GM21423 (cell line): ENCODE results near the gene AKAP3.

ENCODE experiments used
- ATAC-seq: cut with Tn5 transposase; IDR thresholded peaks from one replicate; pipeline ENCODE4 v1.9.1; 2021; ENCODE audit warnings: mild to moderate bottlenecking, moderate library complexity; ENCODE audit not compliant: unreplicated experiment

AKAP3 gene

GRCh38 chr12:4648501-4649357 lies at the start of gene AKAP3, which contains the start of gene NDUFA9:
TSS of gene AKAP3 (minus strand) at chr12:4649051. CDS start at chr12:4638196, 10,855 bp downstream.
TSS of gene NDUFA9 (plus strand) at chr12:4649114. CDS start at chr12:4649127, 13 bp downstream.
- peak; percentile 75 for ATAC-seq

GRCh38 chr12:4690760-4691159 lies 41.9 kb upstream of the AKAP3 start:
- ATAC-seq, result no peak

GRCh38 chr12:4685317-4685716 lies 36.5 kb upstream of the AKAP3 start:
- ATAC-seq, result no peak

GRCh38 chr12:4681732-4682131 lies 32.9 kb upstream of the AKAP3 start:
- no peak for ATAC-seq

- ATAC-seq, result no peak
Observed at GRCh38 chr12:4679711-4680110, 30.9 kb upstream of the AKAP3 start.

GRCh38 chr12:4665236-4665635 lies 16.4 kb upstream of the AKAP3 start:
- ATAC-seq, result no peak

DNA sequence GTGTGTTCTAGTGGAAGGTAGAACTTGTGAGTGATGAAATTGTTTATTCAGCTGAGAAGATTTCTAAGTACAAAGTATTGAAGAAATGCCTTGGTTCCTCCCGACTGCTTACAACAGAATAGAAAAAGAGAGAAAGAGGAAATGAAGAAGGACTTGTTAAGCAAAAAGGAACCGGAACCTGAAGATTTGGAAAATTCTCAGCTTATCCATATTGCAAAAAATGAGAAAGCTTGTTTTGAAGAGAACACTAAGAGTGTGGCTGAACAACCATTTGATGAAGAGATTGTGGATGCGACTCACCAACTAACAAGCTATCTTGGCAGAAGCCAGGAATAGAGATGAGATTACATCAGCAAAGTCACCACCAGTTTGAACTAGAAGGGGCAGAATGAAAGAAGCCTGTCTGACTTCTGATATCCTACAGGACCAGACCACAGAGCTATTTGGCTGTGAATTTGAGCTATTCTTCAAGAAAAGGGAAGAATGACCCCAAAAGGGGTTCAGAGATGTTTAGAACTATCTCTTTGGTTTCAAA lies 15.2 kb upstream of the AKAP3 start:
- ATAC-seq, result no peak

- no peak for ATAC-seq
Observed at GRCh38 chr12:4653691-4654090, 4.8 kb upstream of the AKAP3 start.

GRCh38 chr12:4653257-4653656 lies 4.4 kb upstream of the AKAP3 start:
- no peak for ATAC-seq

- no peak for ATAC-seq
Observed at GRCh38 chr12:4649358-4649661, 459 bp upstream of the AKAP3 start.

DNA sequence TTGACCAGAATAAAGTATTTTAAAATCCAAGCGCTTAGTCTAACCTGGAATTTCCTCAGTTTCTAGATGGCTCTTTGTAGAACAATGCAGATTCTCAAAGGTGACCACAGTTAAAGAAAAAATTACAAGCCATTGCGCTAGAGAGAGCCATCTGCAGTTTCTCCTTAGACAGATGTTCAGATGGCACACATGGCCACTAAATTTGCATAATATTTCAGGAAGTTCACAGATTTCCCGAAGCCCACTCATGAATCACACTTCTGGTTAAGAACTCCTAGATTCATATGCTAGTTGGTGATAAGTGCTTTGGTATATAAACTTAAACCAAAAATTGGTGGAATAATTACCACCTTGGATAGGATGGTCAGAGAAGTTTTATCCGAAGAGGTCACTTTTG lies 749 bp downstream of the AKAP3 start:
- no peak for ATAC-seq

DNA sequence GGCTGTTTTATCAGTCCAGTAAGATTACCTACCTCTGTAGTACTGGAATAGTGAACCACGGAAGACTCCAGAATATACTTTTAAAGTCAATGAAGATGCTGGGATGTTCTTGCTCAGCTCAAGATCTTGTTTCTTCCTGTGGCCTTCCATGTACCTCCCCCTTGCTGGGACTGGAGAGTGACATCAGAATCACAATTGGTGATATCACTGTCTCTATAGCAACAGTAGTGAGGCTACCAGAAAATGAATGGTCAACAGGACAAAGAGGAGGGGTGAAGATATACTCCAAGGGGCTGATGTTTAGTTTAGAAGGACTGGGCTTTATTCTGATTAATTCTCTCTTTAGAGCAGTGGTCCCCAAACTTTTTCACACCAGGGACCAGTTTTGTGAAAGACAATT lies 3.8 kb downstream of the AKAP3 start:
- no peak for ATAC-seq

- ATAC-seq, result no peak
Observed at GRCh38 chr12:4643747-4644146, 5.1 kb downstream of the AKAP3 start.

DNA sequence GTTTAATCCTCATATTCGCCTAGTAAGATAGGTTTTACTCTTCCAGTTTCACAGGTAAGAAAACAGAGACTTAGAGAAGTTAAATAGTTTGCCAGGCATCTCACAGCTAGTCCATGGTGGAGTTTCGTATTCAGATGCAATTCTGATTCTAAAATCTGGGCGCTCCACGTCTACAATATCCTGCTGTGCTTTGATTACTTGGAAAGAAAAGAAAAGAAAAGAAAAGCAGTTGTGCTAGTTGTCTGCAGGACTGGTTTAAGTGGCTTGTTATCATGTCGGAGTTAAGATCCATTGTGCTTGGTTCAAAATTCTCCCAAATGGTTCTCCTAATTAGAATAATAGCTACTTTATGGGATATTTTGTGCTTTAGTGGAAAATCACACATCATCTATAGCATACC lies 18.6 kb downstream of the AKAP3 start:
- no peak for ATAC-seq

- no peak for ATAC-seq
Observed at GRCh38 chr12:4628406-4628805, 20.4 kb downstream of the AKAP3 start.

DNA sequence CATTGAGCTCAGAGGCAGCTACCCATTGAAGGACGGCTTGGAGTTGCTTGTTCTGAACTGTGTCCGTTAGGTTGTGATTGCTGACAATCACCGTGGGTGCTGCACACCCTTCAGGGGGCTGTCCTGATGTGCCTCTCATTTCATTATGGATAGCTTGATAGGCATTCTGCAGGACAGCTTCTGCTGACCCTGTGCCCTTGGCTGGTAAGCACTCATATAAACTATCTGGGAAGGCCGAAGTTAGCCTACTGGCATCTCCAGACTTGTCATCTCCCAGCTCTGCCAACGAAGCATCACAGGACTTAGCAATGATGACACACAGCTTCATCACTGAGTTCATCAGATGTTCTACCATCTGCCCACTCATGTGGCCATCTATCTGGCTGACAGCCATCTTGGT lies 22.3 kb downstream of the AKAP3 start:
- ATAC-seq, result no peak

- ATAC-seq, result no peak
Observed at GRCh38 chr12:4621511-4621910, 27.3 kb downstream of the AKAP3 start.

DNA sequence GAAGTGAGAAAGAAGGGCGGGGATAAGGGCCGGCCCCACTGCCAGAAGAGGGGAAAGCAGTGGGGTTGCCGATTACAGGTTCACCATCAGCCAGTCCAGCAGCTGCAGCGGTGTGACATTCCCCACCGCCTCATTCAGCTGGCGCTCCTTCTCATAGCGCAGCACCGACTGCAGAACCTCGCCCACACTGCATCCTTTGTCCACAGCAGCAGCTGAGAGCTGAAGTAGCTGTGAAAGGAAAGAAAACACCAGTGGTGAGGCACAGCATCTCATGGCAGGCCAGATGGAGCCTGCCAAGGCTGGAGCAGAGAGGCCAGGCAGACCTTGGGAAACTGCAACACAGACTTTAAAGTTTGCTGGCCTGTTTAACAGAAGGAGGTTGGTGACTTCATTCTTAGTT lies 33.2 kb downstream of the AKAP3 start:
- ATAC-seq, result no peak

- no peak for ATAC-seq
Observed at GRCh38 chr12:4610481-4610880, 38.4 kb downstream of the AKAP3 start.

DNA sequence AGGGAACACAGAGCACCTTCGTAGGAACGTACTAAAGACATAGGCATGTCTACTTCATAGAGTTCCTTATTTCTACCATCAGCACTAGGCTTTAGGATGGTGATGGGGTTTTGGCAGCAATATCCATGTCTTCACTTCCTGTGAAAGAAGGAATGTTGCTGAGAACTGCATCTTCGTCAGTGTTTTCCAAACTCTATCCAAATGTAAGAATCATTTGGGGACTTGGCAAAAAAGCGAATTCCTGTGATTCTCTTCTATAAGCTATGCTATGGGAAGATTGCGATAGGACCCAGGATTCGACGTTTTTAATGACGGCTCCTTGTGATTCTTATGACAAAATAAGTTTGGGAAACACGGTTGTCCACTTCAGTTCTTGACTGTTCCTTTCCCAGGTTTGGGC lies 39.8 kb downstream of the AKAP3 start:
- ATAC-seq, result no peak

DNA sequence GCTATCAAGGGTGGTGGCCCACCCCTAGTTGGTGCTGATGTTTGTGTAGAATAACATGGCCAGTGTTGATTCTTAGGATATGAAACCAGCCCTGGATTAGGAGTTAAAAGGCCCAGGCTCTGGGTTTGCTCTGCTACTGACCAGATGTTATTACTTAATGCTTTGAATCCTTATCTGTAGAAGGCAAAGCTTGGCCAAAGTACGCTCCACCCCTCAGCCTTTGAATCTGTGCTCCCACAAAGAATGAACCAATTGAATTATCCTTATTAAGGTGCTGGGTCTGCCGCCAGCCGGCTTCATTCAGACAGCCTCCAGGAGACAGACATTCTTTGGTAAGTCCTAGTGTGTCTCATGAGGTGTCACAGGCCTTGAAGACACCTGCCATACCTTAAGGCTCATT lies 41.8 kb downstream of the AKAP3 start:
- ATAC-seq, result no peak

GRCh38 chr12:4604684-4605193 lies 44.1 kb downstream of the AKAP3 start:
- peak; percentile 93 for ATAC-seq

GRCh38 chr12:4603946-4604345 lies 44.9 kb downstream of the AKAP3 start:
- no peak for ATAC-seq
